Adrenal gland (tissue), 5 donors: Measurements from ENCODE around the gene DDRGK1.

ENCODE experiments used
- POLR2A ChIP-seq, 2 donors: fragments of 450-650 bp; IDR thresholded peaks; one replicate each; pipeline ENCODE4 v1.6.1; 2017; ENCODE audit warnings: antibody characterized with exemption in 2 of 2, mild to moderate bottlenecking in 2 of 2, moderate library complexity in 1 of 2
- TF ChIP-seq, protein P1 (sequence below), 6 experiments: fragments of 450-650 bp in 4 of 6; fragments of 200-600 bp in 2 of 6; sonication (generic) in 1 of 6; IDR thresholded peaks; 1 replicate in 5 of 6; 2 replicates in 1 of 6; pipeline versions ENCODE4 v1.5.1 to v1.8.0; 2016 to 2021; ENCODE audit warnings: antibody characterized with exemption in 6 of 6, mild to moderate bottlenecking in 2 of 6, moderate library complexity in 1 of 6
- donor health status: DM: no; HTN: no; CAD: no.

- TF ChIP-seq, protein P1, sequence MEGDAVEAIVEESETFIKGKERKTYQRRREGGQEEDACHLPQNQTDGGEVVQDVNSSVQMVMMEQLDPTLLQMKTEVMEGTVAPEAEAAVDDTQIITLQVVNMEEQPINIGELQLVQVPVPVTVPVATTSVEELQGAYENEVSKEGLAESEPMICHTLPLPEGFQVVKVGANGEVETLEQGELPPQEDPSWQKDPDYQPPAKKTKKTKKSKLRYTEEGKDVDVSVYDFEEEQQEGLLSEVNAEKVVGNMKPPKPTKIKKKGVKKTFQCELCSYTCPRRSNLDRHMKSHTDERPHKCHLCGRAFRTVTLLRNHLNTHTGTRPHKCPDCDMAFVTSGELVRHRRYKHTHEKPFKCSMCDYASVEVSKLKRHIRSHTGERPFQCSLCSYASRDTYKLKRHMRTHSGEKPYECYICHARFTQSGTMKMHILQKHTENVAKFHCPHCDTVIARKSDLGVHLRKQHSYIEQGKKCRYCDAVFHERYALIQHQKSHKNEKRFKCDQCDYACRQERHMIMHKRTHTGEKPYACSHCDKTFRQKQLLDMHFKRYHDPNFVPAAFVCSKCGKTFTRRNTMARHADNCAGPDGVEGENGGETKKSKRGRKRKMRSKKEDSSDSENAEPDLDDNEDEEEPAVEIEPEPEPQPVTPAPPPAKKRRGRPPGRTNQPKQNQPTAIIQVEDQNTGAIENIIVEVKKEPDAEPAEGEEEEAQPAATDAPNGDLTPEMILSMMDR (IDR thresholded peaks at IDR 0.05) = no peak
- TF ChIP-seq POLR2A (IDR thresholded peaks at IDR 0.05) = no peak
Measured at GRCh38 chr20:3223994-3224680, 19.7 kb upstream of the DDRGK1 start.
